GM21390 (cell line): ENCODE data around the gene DAPK1.

Source experiments
- ATAC-seq: cut with Tn5 transposase; IDR thresholded peaks from one replicate; pipeline ENCODE4 v1.9.1; 2021; ENCODE audit not compliant: unreplicated experiment

DAPK1 gene

GRCh38 chr9:87609002-87609401, 111.3 kb downstream of the DAPK1 start:
- no peak for ATAC-seq

- no peak for ATAC-seq
These were observed 111.8 kb downstream of the DAPK1 start for GRCh38 chr9:87609486-87609885.

GRCh38 chr9:87610200-87611155, 112.8 kb downstream of the DAPK1 start:
- ATAC-seq, result no peak

- ATAC-seq, result no peak
These were observed 114.1 kb downstream of the DAPK1 start for GRCh38 chr9:87611776-87612175.

GRCh38 chr9:87612536-87612935, 114.9 kb downstream of the DAPK1 start:
- no peak for ATAC-seq

- ATAC-seq, result no peak
These were observed 115.8 kb downstream of the DAPK1 start for GRCh38 chr9:87613265-87614111.

GRCh38 chr9:87614397-87614796, 116.7 kb downstream of the DAPK1 start:
- no peak for ATAC-seq

- no peak for ATAC-seq
These were observed 117.5 kb downstream of the DAPK1 start for GRCh38 chr9:87615136-87615535.

- no peak for ATAC-seq
These were observed 118.0 kb downstream of the DAPK1 start for GRCh38 chr9:87615547-87616148.

- ATAC-seq, result no peak
These were observed 120.6 kb downstream of the DAPK1 start for GRCh38 chr9:87618226-87618625.

GRCh38 chr9:87618931-87619330, 121.3 kb downstream of the DAPK1 start:
- ATAC-seq, result no peak

- ATAC-seq, result no peak
These were observed 121.7 kb downstream of the DAPK1 start for GRCh38 chr9:87619346-87619745.

- ATAC-seq, result no peak
These were observed 123.2 kb downstream of the DAPK1 start for GRCh38 chr9:87620731-87621322.

- no peak for ATAC-seq
These were observed 124.4 kb downstream of the DAPK1 start for GRCh38 chr9:87622098-87622497.

- no peak for ATAC-seq
These were observed 125.3 kb downstream of the DAPK1 start for GRCh38 chr9:87622923-87623322.

GRCh38 chr9:87628346-87628745, 130.7 kb downstream of the DAPK1 start:
- no peak for ATAC-seq

GRCh38 chr9:87629104-87629503, 131.4 kb downstream of the DAPK1 start:
- ATAC-seq, result no peak

GRCh38 chr9:87630266-87630665, 132.6 kb downstream of the DAPK1 start:
- no peak for ATAC-seq

GRCh38 chr9:87630846-87631245, 133.2 kb downstream of the DAPK1 start:
- no peak for ATAC-seq

- no peak for ATAC-seq
These were observed 138.2 kb downstream of the DAPK1 start for GRCh38 chr9:87635656-87636501.
